Thymus (tissue), 11 donors: ENCODE data around the gene CIAO2A. TPM values are rescaled to one million over a fixed set of nuclear protein-coding genes. Genes with fewer than 3 reads are reported as not detected.

ENCODE experiments used
- DNase-seq, 9 donors: peaks; one replicate each; pipeline ENCODE4 v3.0.0-alpha.2; 2013; ENCODE audit warnings: low spot score in 9 of 9, low read depth in 6 of 9, missing footprints in 1 of 9
- H3K27ac ChIP-seq, 2 donors: one replicate each; pipeline ENCODE4 v1.5.1; 2013; ENCODE audit warnings: control low read depth in 1 of 2, low read depth in 1 of 2, low read length in 1 of 2, mild to moderate bottlenecking in 1 of 2, moderate library complexity in 1 of 2
- H3K27me3 ChIP-seq, 2 donors: one replicate each; pipeline ENCODE4 v1.5.1; 2013; ENCODE audit warnings: low read length in 1 of 2; ENCODE audit not compliant: control insufficient read depth in 2 of 2, insufficient read depth in 1 of 2
- H3K36me3 ChIP-seq, 2 donors: one replicate each; pipeline ENCODE4 v1.5.1; 2013; ENCODE audit warnings: low read length in 1 of 2, mild to moderate bottlenecking in 1 of 2, moderate library complexity in 1 of 2; ENCODE audit not compliant: control insufficient read depth in 2 of 2, insufficient read depth in 2 of 2
- H3K4me1 ChIP-seq, 2 donors: one replicate each; pipeline ENCODE4 v1.5.1; 2013; ENCODE audit warnings: low read length in 2 of 2; ENCODE audit not compliant: control insufficient read depth in 2 of 2, insufficient read depth in 2 of 2
- H3K4me3 ChIP-seq, 2 donors: one replicate each; pipeline ENCODE4 v1.5.1; 2013; ENCODE audit warnings: low read length in 2 of 2, control low read depth in 1 of 2, mild to moderate bottlenecking in 1 of 2
- H3K9me3 ChIP-seq, 2 donors: one replicate each; pipeline ENCODE4 v1.5.1; 2013; ENCODE audit warnings: low read length in 1 of 2, mild to moderate bottlenecking in 1 of 2; ENCODE audit not compliant: control insufficient read depth in 2 of 2, insufficient read depth in 1 of 2
- WGBS: extraction: QIAGEN DNeasy Blood & Tissue Kit; methylation state at CpG from one replicate; pipeline ENCODE4 v1.1.7; 2013; 5-methylcytosine and 5-hydroxymethylcytosine counted together
- polyA plus RNA-seq: library from polyadenylated mRNA; stranded (reverse); fragments of 200-250 nt; gene quantifications from one replicate; pipeline ENCODE4 v1.2.3, GENCODE V29; 2013
- total RNA-seq: library from RNA; stranded (reverse); fragments of 120-200 nt; gene quantifications from one replicate; pipeline ENCODE4 v1.2.4, GENCODE V29; 2013
- donor health status: healthy.

The CIAO2A gene
- total and polyA plus RNA-seq, 2 donors = 79.1 to 115 TPM

GRCh38 chr15:64051407-64052259 lies 42.0 kb downstream of the CIAO2A start:
- 81% methylated on average over 6 of the region's 6 CpGs for WGBS
- no peak overlapping the region for H3K4me3 ChIP-seq
- no peaks in the 10 kb centered on the region for H3K36me3 ChIP-seq
- no peaks in the 10 kb centered on the region for H3K9me3 ChIP-seq
- no peak for DNase-seq
- peaks cover 2 to 8% of the 10 kb centered on the region in 2 donors for H3K4me1 ChIP-seq
- H3K27me3 ChIP-seq = peaks cover 0 to 18% of the 10 kb centered on the region in 2 donors
- no peak overlapping the region for H3K27ac ChIP-seq

- no peaks in the 10 kb centered on the region for H3K36me3 ChIP-seq
- 97% methylated on average over 2 of the region's 2 CpGs for WGBS
- H3K27me3 ChIP-seq = peaks cover 0 to 21% of the 10 kb centered on the region in 2 donors
- H3K27ac ChIP-seq = no peak overlapping the region
- H3K4me3 ChIP-seq = no peak overlapping the region
- no peaks in the 10 kb centered on the region for H3K9me3 ChIP-seq
- H3K4me1 ChIP-seq = peaks cover 3 to 11% of the 10 kb centered on the region in 2 donors
- DNase-seq = no peak
Observed at GRCh38 chr15:64051093-64051402, 42.6 kb downstream of the CIAO2A start.

DNA sequence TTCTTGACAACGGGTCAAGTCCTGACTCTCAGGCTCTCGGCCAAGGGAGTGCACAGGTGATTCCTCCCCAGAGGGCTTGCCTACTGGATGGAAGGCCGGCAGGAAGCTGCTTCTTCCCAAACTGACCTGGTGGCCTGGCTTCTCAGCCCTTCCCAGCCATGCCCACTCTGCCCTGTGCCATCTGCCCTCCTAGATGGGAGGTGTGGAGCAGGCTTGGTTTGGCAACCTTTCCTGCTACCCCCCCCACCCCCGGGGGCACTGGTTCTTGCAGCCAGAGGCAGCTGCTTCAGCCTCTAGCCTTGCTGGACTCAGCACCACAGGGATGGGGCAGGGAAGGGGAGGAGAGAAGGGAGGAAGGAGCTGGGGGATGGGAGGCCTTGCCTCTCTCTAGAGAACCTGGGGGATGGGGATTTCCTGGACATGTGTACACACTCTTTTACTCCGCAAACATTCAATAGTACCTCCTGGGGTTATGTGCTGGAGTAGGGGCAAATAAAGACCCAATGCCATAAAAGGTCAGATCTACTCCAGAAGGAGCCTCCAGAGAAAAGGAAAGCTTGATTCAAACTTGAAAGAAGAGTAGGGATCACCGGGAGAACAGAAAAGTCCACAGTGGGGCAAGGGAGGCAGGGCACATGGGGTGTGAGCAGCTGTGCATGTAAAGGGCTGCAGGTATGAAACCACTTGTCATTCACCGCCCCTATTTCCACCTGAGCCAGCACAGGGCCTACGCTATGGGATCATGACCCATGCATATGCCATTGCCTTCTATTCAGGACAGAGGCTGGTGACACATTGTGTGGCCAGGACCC lies 43.2 kb downstream of the CIAO2A start:
- peaks cover 0 to 26% of the 10 kb centered on the region in 2 donors for H3K27me3 ChIP-seq
- no peaks in the 10 kb centered on the region for H3K9me3 ChIP-seq
- no peak overlapping the region for H3K27ac ChIP-seq
- peaks cover 3 to 14% of the 10 kb centered on the region in 2 donors for H3K4me1 ChIP-seq
- no peak overlapping the region for H3K4me3 ChIP-seq
- no peaks in the 10 kb centered on the region for H3K36me3 ChIP-seq
- no peak for DNase-seq
- 87% methylated on average over 8 of the region's 8 CpGs for WGBS

GRCh38 chr15:64048781-64049460 lies 44.7 kb downstream of the CIAO2A start:
- DNase-seq = no peak
- Histone ChIP-seq H3K27ac (no peak overlapping the region), H3K4me1 (peaks cover 3 to 18% of the 10 kb centered on the region in 2 donors), H3K4me3 (no peak overlapping the region), H3K9me3 (no peaks in the 10 kb centered on the region), H3K27me3 (peaks cover 0 to 40% of the 10 kb centered on the region in 2 donors), H3K36me3 (no peaks in the 10 kb centered on the region)
- WGBS = 92% methylated on average over 1 of the region's 1 CpG

- Histone ChIP-seq H3K9me3 (no peaks in the 10 kb centered on the region), H3K36me3 (no peaks in the 10 kb centered on the region), H3K4me1 (peaks cover 3 to 18% of the 10 kb centered on the region in 2 donors), H3K27me3 (peaks cover 0 to 41% of the 10 kb centered on the region in 2 donors), H3K27ac (no peak within 1 kb of the TSS), H3K4me3 (peak within 1 kb of the TSS; percentile 22 to 43)
- DNase-seq = peak in 7 of 9 donors; percentile 19 to 60 (median 34)
- WGBS = 5% methylated on average over 50 of the region's 50 CpGs
Observed at GRCh38 chr15:64046421-64047153, 47.1 kb downstream of the CIAO2A start, which contains the start of gene DAPK2. Gene DAPK2, minus strand, starts transcription at chr15:64046485. Its CDS starts 6,224 bp downstream, at chr15:64040261.

DNA sequence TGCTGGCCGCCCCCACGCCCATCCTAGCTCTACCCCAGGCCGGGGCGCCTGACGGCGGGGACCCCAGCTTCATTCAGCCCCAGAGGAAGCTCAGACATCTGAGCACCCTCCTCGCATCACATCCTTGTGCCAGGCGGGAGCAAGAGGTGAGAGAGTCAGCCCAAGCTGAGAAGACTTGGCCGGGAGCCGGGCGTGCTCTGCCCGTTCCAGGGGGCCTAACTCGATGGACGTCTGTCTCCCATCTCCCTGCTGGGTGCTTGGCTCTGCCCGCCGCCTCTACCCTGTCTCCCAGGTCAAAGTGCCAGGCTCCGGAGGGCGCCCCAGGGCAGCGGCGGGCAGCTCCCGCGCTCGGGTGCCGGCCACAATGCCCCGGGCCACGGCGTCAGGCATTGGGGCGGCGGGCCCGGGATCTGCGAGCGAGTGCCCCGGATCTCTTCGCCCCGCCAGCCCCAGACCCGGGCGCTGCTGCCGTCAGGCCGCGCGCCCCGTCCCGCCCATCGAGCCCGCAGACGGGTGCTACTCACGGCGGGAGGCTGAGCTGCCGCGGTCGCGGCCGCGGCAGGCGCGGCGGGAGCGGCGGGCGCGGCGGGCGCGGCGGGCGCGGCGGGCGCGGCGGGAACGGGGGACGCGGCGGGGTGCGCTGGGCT lies 47.7 kb downstream of the CIAO2A start:
- H3K9me3 ChIP-seq = no peaks in the 10 kb centered on the region
- peaks cover 0 to 41% of the 10 kb centered on the region in 2 donors for H3K27me3 ChIP-seq
- H3K4me3 ChIP-seq = peak overlapping the region in 1 of 2 donors; percentile 43
- no peaks in the 10 kb centered on the region for H3K36me3 ChIP-seq
- no peak overlapping the region for H3K27ac ChIP-seq
- DNase-seq = no peak
- H3K4me1 ChIP-seq = peaks cover 3 to 18% of the 10 kb centered on the region in 2 donors
- WGBS = 24% methylated on average over 68 of the region's 76 CpGs

DNA sequence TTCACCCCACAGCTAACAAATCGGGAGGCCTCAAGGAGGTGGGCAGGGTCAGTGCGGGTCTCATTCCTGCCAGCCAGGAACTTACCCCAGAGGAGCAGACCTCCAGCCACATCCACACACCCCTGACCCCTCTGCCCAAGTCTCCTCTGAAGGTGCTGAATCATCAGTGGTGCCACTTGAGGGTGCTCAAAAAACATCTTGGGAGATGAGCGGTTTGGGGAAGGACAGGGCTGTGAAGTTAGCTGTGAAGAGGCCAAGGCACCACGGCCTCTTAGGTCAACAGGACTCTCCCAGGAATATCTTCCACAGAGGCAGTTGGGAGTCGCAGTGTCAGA lies 48.6 kb downstream of the CIAO2A start:
- Histone ChIP-seq H3K4me1 (peaks cover 3 to 18% of the 10 kb centered on the region in 2 donors), H3K27me3 (peaks cover 0 to 41% of the 10 kb centered on the region in 2 donors), H3K36me3 (no peaks in the 10 kb centered on the region), H3K4me3 (no peak overlapping the region), H3K27ac (no peak overlapping the region), H3K9me3 (no peaks in the 10 kb centered on the region)
- 76% methylated on average over 5 of the region's 5 CpGs for WGBS
- no peak for DNase-seq
